ENCODE results near the gene NOTUM. TPM values are rescaled to one million over a fixed set of nuclear protein-coding genes. Genes with fewer than 3 reads are reported as not detected.
A peak's percentile ranks its signal among the peaks of the same experiment; 100 is the strongest.

NOTUM gene
- total RNA-seq, 1 experiment from 2014 or later: 0.24 TPM

DNA sequence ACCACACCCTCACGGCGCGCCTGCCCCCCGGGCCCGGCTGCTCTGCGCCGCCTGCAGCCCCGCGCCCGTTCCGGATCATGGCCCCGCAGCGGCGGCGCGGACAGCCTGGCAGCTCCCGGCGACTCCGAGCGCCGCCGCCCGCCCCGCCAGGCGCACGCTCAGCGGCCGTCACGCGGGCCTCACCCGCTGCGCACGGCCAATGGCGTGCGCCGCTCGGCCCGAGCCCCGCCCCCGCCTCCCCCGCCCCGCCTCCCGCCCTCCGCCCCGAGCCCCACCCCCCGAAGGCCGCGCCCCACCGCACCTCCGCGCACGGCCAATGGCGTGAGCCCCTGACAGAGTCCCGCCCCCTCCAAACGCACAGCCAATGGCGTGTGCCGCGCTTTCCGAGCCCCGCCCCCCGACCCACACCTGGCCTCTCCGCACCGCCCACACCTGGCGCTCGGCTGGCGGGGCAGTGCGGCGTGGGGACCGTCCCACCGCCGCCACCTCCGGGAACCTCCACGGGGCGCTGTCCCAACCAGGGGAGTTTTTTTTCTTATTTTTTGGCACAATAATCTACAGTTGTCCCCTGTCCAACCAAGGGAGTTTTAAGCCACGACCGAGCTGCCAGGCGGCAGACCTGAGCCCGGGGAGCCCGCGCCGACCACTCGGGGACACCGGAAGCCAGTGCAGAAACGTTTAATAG, 49.6 kb downstream of the NOTUM start, which contains the start of gene PCYT2:
PCYT2 (minus strand) TSS at position 123 of the 685 bp plus-strand sequence; CDS start at position 79, 44 bp downstream.
- DNase-seq (ENCODE audit: low read depth): peak; percentile 74

DNA sequence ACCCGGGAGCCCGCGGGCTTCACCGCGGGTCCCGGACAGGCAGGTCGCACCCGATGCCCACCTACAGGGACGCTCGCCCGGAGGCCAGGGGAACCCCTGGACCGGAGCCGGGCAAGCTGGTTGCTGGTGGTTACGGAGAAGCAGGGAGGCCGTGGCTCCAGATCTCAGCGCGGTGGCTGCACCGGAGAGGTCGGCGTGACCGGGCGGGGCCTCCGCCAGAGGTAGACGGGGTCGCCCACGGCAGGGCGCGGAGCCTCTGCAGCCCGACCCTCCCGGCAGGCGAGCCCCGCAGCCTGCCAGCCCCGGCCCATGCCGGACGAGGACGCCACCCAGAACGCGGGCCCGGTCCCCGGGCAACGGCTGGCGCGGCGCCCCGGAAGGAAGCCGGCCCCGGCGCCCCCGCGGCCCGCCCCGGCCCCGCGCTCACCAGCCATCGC, 50.1 kb downstream of the NOTUM start:
- no peak for DNase-seq (ENCODE audit: low read depth)

DNA sequence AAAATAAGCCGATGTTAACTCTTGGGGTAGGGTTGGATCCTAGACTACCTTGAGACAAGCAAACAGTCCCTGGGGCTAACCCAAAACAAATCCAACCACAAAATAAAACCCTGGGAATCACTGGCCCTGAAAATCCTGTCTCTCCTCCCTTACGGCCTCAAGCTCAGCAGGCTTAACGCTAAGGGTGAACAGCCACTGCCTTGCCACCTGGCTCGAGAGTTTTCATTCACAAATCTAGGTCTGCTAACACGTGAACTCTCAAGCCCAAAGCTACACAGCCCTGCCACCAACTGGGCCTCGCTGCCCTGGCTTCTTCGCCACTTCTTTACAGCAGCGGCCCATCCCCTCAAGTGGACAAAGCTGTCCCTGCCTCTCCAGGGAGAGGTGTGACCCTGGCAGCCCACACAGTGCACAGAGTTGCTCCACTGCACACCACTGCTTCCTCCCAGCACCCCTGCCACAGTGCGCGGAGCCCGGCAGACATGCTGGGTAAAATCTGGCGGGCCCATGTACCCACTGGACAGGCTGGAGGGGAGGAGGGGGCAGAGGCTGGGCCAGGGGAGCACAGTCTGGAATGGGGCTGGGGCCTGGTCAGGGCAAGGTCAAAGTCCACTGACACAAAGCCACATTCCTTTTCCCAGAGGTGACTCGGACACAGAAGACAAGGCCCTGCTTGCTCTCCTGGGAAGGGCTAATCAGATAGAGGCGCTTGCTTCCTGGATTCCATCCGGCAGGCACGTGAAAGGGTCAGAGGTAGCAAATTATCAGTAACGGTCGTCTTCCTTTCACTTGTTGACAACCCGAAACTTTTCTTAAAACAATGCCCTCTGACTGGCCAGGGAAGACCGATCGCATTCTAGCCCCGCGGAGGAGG, 50.8 kb downstream of the NOTUM start:
- no peak for DNase-seq (ENCODE audit: low read depth)

DNA sequence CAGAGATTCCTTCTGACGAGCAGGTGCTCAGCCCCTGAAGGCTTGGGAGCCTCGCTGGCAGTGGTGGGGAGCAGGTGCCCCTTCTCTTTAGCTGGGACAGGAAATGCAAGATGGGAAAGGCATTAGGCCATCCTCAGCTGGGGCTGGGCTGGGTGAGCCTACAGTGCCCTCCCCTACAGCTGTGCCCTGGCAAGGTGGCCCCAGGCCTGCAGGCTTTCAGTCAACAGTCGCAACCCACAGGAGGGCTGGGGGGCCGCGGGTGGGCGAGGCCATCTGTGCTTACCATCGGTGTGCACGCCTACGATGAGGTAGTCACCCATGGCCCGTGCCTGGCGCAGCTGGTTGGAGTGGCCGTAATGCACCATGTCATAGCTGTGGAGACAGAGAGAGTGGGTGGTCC, 51.8 kb downstream of the NOTUM start:
- no peak for DNase-seq (ENCODE audit: low read depth)

DNA sequence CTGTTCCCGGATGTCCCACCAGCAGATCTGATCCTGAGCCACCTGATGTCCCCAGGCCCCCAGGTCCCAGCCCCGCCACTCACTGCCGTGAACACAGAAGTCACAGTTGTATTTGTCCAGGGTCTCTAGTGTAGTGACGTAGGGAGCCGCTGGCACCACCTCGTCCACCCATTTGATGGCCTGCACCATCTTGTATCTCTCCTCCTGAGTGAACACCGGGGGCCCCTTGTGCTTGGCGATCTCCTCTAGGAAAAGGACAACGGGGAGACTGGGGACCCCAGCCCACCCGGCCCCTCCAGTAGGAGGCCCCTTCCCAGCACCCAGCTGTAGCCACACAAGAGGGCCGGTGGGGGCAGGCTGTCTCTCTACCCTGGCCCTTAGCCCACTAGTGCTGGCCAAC, 52.2 kb downstream of the NOTUM start:
- DNase-seq (ENCODE audit: low read depth): no peak

DNA sequence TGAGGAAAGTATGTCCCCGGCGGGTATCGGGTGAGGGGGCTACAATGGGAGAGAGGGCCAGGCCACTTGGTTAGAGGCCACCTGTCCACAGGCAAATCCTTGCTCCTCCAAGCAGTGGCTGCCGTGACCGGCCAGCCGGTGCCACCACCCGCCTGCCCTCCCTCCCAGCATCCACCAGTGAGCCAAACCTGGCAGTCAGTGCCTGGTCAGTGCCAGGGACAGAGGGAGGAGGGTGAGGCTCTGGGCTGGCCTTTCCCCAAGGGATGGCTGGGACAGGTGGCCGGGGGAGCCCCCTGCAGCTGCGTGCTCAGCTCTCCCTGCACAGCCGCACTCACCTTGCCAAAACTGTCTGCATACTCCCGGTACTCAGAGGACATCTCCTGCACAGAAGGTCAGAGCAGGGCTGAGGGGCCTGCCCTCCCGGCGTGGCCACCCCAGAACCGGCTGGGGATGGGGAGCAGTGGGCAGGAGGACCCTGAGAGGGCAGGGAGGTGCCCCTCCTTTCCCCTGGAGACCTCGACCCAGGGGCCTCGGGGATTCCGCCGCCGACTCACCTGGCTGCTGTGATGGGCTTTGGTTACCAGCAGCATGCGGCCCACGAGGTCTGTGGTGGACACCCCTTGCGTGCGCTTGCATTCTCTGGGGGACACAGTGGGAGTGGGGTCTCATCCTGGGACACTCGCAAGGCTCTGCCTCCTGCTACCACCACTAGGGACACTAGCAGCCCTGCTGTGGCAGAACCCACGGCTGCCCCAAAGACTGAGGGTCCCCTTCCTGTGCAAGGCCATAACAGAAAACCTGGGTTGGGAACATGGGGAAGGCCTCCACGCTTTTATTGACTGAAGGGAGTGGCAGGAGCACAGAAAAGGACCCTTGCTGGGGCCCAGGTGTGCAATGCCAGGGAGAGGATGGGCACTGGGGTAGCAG, 53.5 kb downstream of the NOTUM start:
- no peak for DNase-seq (ENCODE audit: low read depth)

DNA sequence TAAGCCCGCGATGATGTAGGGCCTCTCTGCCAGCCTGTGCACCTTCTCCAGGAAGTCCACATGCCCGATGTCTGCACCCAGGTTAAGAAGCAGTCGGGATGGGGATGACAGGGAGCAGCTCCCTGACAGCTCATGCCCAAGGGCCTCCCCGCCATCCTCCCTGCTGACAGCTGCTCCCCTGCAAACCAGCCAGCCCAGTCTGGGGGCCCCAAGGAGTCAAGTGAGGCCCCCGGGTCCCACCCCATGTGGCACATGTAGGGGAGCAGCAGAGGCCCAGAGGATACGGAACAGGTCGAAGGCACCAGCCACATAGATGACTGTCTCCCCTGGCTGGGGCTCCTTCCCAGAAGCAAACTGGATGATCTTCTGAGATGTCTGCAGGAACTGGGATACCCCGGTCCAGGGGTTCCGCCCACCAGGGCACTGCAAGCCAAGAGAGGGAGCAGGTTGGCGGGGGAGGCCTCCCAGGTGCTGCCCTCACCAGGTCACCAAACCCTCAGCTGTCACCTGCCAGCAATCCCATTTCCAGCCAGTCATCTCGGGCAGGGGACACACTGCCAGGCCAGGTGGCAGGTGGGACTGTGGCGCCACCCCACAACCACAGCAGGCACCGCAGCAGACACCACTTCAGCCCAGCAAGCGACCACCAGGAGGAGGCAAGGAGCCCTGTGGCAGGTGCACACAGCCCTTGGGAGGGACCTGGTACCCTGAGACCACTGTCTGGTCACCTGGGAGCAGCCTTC, 54.3 kb downstream of the NOTUM start:
- DNase-seq (ENCODE audit: low read depth): no peak

DNA sequence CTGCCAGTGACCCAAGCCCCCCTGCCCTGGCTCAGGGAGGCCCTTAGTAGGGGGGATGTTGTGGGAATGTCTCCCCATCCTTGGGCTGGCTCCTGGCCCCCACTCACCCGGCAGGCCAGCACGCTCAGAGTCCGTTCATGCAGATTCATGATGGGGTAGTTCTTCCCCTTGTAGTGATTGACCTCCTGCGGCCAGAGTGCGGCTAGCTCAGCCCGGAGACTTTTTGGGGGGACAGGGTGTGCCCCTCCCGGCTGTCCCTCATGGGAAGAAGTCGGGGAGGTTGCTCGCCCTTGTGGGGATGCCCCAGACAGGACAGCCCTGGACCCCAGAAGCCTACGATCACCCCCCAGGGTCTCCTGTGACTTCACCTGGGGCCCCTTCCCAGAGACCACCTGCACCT, 55.0 kb downstream of the NOTUM start:
- DNase-seq (ENCODE audit: low read depth): no peak

DNA sequence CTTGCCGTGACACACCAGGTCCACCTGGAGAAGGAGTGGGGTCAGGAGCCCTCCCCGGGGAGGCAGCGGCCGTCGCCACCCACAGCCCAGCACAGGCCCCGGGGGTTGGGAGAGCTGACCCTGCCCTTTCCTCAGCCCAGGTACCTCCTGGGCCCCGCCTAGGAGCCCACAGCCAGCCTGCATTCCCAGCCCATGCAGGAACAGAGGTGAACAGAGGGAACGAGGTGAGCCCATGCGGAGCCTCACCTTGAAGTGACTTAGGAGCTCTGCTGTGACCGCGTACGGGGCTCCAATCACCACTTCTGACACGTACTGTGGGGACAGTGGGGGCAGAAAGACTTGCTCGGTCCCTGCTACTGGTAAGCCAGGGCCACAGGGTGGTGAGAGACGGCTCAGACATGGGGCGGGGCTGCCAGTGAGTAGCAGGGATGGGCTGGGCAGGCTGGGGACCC, 55.5 kb downstream of the NOTUM start:
- no peak for DNase-seq (ENCODE audit: low read depth)

DNA sequence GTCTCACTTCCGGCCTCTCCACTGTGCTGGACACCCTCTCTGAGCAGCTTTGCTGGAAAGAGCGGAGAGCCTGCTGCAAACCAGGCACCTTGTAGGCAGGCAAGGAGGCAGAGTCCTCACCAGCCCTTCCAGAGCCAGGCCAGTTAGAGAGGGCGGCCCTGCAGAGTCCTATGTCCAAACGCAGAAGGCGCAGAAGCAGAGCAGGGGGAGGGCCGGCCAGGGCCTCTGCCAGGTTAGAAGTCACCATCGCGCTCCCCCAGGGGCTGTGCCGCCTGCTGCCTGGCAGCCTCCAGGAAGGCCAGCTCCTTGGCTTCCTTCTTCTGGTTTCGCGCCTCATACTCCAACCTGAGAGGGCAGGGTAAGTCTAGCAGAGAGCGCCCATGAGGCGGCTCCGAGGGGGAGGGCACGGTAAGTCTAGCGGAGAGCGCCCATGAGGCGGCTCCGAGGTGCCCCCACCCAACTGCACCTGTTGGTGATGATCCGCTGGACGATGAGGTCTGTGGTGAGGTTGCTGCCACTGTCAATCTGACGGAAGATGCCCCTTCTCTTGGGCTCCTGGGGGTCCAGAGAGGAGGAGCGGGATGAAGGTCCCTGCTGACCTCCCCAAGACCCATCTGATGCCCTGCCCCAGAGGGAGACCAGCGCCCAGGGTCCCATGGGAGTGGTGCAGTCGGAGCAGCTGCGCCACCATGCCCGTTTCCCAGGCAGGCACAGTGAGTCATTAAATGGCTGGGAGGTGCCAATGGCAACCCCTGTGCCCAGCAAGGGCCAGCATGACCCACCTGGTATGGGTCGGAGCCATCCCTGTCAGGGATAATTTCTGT, 56.2 kb downstream of the NOTUM start:
- no peak for DNase-seq (ENCODE audit: low read depth)

DNA sequence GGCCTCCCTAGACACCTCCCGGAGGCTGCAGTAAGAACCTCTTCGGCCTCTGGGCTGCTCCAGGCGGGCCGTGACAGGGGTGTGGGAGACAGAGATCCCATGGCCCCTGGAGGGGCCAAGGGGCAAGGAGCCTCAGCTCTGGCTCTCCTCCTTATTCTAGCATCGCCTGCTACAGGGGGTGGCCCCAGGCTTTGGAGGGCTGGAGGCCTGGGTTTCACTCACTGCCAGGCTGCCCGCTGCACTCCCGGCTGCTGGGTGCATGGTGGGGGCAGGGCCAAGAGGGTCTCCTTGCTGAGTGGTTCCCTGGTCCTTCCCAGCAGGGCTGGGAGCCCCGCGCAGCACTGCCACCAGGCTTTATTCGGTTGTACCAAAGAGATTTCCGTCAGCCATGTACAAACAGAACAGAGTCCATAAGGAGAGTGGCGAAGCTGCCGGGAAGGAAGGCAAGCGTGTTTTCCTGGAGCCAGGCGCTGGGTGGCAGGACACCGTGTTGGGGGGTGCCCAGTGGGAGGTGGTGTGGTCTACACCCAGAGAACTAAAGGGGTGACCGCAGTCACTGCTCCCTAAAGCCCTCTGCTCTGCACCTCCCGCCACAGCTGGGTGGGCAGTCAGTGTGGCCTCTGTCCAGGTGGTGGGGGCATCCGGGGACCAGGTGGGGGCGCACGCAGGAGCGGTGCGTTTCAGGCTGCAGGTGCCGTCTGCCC, 56.9 kb downstream of the NOTUM start:
- no peak for DNase-seq (ENCODE audit: low read depth)

DNA sequence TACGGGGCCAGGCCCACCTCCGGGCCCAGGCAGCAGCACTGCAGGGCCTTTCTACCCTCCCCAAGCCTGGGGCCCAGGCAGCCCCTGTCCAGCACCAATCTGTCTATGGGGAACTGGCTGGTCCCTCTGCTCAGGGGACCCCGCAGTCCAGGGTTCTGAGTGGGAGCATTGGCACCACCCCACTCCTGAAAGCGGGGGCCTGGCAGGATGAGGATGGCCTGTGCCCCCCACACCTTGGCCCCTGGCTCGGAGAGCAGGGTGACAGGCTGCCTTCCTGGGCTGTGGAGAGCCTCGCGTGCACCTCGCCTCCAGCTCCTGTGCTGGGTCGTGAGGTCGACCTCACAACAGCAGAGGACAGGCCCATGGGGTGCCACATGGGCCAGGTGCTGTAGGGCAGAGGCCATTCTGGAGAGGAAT, 57.6 kb downstream of the NOTUM start:
- DNase-seq (ENCODE audit: low read depth): no peak

DNA sequence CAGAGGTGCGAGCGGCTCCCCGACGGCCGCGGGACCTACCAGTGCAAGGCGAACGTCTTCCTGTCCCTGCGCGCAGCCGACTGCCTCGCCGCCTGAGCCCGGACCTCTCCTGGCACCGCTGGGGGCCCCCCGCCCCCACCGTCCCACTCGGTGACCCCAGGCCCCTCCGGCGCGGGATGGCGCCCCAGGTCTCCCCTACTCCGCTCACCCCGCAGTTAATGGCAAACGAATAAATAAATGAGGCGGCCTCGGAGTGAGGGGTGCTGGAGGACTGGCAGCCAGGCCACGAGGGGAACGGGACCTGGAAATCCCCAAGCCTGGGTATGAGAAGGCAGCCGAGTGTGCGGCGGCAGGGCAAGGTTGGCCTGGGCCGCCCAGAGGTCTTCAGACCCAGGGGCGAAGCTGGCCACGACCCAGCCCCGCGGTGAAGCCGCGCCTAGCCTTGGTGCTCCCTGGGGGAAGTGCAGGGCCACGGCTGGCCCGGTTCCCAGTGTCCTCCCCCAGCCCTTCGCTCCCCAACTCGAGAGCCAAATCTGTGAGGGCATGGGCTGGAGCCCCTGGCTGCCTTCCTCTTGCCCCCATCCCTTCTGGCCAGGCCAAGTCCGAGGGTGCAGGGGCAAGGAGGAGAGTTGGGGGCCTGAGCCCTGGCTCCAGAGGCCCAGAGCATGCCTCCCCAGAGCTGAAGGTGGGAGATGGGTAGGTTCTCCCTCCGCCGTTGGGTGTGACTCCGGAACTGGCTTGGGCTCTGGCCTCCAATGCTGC, 58.2 kb downstream of the NOTUM start:
- DNase-seq (ENCODE audit: low read depth): no peak

Other genes with a start within 250 kb of the NOTUM start
- 45.9 and 53.0 TPM in 2 replicates for gene SLC25A10, start 248.9 kb downstream of the NOTUM start, total RNA-seq (2014; rRNA removed; shearing (Covaris generic))
- not detected in 2 replicates for gene GCGR, start 157.0 kb downstream of the NOTUM start, total RNA-seq (2014; rRNA removed; shearing (Covaris generic))
- gene MCRIP1, start 127.9 kb downstream of the NOTUM start, total RNA-seq (2014; rRNA removed; shearing (Covaris generic)): 34.1 and 48.1 TPM in 2 replicates
- not detected in 2 replicates for gene PPP1R27, start 126.1 kb downstream of the NOTUM start, total RNA-seq (2014; rRNA removed; shearing (Covaris generic))
- 666 and 757 TPM in 2 replicates for gene P4HB, start 100.7 kb downstream of the NOTUM start, total RNA-seq (2014; rRNA removed; shearing (Covaris generic))
- gene ARHGDIA, start 89.8 kb downstream of the NOTUM start, total RNA-seq (2014; rRNA removed; shearing (Covaris generic)): 137 and 170 TPM in 2 replicates
- gene ALYREF, start 69.6 kb downstream of the NOTUM start, total RNA-seq (2014; rRNA removed; shearing (Covaris generic)): 159 and 274 TPM in 2 replicates
- gene ANAPC11, start 69.5 kb downstream of the NOTUM start, total RNA-seq (2014; rRNA removed; shearing (Covaris generic)): 241 and 342 TPM in 2 replicates
- 3.7 and 3.9 TPM in 2 replicates for gene NPB, start 58.9 kb downstream of the NOTUM start, total RNA-seq (2014; rRNA removed; shearing (Covaris generic))
- 39.7 and 45.7 TPM in 2 replicates for gene PCYT2, start 49.8 kb downstream of the NOTUM start, total RNA-seq (2014; rRNA removed; shearing (Covaris generic))
- gene SIRT7, start 43.0 kb downstream of the NOTUM start, total RNA-seq (2014; rRNA removed; shearing (Covaris generic)): 10.0 and 10.1 TPM in 2 replicates
- gene MAFG, start 33.5 kb downstream of the NOTUM start, total RNA-seq (2014; rRNA removed; shearing (Covaris generic)): 10.1 TPM in 2 replicates
- gene PYCR1, start 23.9 kb downstream of the NOTUM start, total RNA-seq (2014; rRNA removed; shearing (Covaris generic)): 36.4 and 53.4 TPM in 2 replicates
- gene MYADML2, start 14.0 kb downstream of the NOTUM start, total RNA-seq (2014; rRNA removed; shearing (Covaris generic)): not detected in 2 replicates
- 18.1 and 18.5 TPM in 2 replicates for gene ASPSCR1, start 16.4 kb upstream of the NOTUM start, total RNA-seq (2014; rRNA removed; shearing (Covaris generic))
- 119 and 144 TPM in 2 replicates for gene CENPX, start 61.7 kb upstream of the NOTUM start, total RNA-seq (2014; rRNA removed; shearing (Covaris generic))
- gene LRRC45, start 62.1 kb upstream of the NOTUM start, total RNA-seq (2014; rRNA removed; shearing (Covaris generic)): 8.1 and 17.6 TPM in 2 replicates
- gene RAC3, start 70.5 kb upstream of the NOTUM start, total RNA-seq (2014; rRNA removed; shearing (Covaris generic)): 10.7 and 13.1 TPM in 2 replicates
- 82.2 and 86.2 TPM in 2 replicates for gene DCXR, start 76.5 kb upstream of the NOTUM start, total RNA-seq (2014; rRNA removed; shearing (Covaris generic))
- gene RFNG, start 90.6 kb upstream of the NOTUM start, total RNA-seq (2014; rRNA removed; shearing (Covaris generic)): 12.9 and 14.3 TPM in 2 replicates
- 84.0 and 94.3 TPM in 2 replicates for gene GPS1, start 90.7 kb upstream of the NOTUM start, total RNA-seq (2014; rRNA removed; shearing (Covaris generic))
- gene DUS1L, start 104.6 kb upstream of the NOTUM start, total RNA-seq (2014; rRNA removed; shearing (Covaris generic)): 34.0 and 39.3 TPM in 2 replicates
- gene FASN, start 137.0 kb upstream of the NOTUM start, total RNA-seq (2014; rRNA removed; shearing (Covaris generic)): 26.4 and 28.7 TPM in 2 replicates

All from RPMI7951 (cell line).